CD4-positive, alpha-beta T cell (primary cell): ENCODE measurements around the gene ZDHHC12. TPM values are rescaled to one million over a fixed set of nuclear protein-coding genes. Genes with fewer than 3 reads are reported as not detected.

Source experiments
- ATAC-seq: fragments of 200-7000 bp; cut with Tn5 transposase; one replicate; pipeline ENCODE4 v1.10.0; 2022; ENCODE audit warnings: mild to moderate bottlenecking; ENCODE audit not compliant: poor library complexity
- CTCF ChIA-PET: fragments of 350-600 bp; sonication (Branson Sonifier 250); formaldehyde crosslinking; loops from one replicate; lab custom pipeline; 2021; ENCODE audit warnings: antibody characterized with exemption, inconsistent platforms; lab: Charles Lee
- POLR2A ChIA-PET: fragments of 350-600 bp; sonication (Branson Sonifier 250); formaldehyde crosslinking; loops from one replicate; lab custom pipeline; 2021; ENCODE audit warnings: antibody characterized with exemption, inconsistent platforms; lab: Charles Lee
- DNase-seq, 14 experiments: peaks; one replicate each; pipeline ENCODE4 v3.0.0-alpha.2; 2013 to 2020; ENCODE audit warnings: mixed read lengths in 2 of 14
- H3K27ac ChIP-seq, 2 donors: one replicate each; pipeline versions ENCODE4 v1.5.1 to v1.7.0; 2013; ENCODE audit warnings: low read length in 2 of 2, low read depth in 1 of 2, mild to moderate bottlenecking in 1 of 2
- H3K27me3 ChIP-seq, 2 experiments: 1 replicate in 1 of 2; 2 replicates in 1 of 2; pipeline versions ENCODE4 v1.6.1 to v1.7.0; 2013; ENCODE audit warnings: low read length in 2 of 2, control low read depth in 1 of 2, mild to moderate bottlenecking in 1 of 2, moderate library complexity in 1 of 2; ENCODE audit not compliant: insufficient read depth in 2 of 2, control insufficient read depth in 1 of 2
- H3K36me3 ChIP-seq: one replicate; pipeline ENCODE4 v1.6.1; 2013; ENCODE audit warnings: low read length, control low read depth; ENCODE audit not compliant: insufficient read depth
- H3K4me1 ChIP-seq: one replicate; pipeline ENCODE4 v1.6.1; 2013; ENCODE audit warnings: low read length, control low read depth; ENCODE audit not compliant: insufficient read depth
- H3K4me3 ChIP-seq: one replicate; pipeline ENCODE4 v1.5.1; 2013; ENCODE audit warnings: mild to moderate bottlenecking, low read length, moderate library complexity
- H3K9me3 ChIP-seq, 2 experiments: 1 replicate in 1 of 2; 2 replicates in 1 of 2; pipeline versions ENCODE4 v1.6.1 to v1.7.0; 2013; ENCODE audit warnings: low read length in 2 of 2, mild to moderate bottlenecking in 2 of 2, control low read depth in 1 of 2, moderate library complexity in 1 of 2; ENCODE audit not compliant: control insufficient read depth in 1 of 2, insufficient read depth in 1 of 2
- H3K27ac Mint-ChIP-seq: one replicate; pipeline ENCODE4 v1.8.0; 2020; ENCODE audit warnings: mixed read lengths
- H3K27me3 Mint-ChIP-seq: one replicate; pipeline ENCODE4 v1.8.0; 2021; ENCODE audit warnings: mixed read lengths
- H3K36me3 Mint-ChIP-seq: one replicate; pipeline ENCODE4 v1.8.0; 2021; ENCODE audit warnings: low read depth, mixed read lengths
- H3K4me1 Mint-ChIP-seq: one replicate; pipeline ENCODE4 v1.8.0; 2021; ENCODE audit warnings: low read depth, mixed read lengths
- H3K4me3 Mint-ChIP-seq: one replicate; pipeline ENCODE4 v1.8.0; 2020; ENCODE audit warnings: mild to moderate bottlenecking, mixed read lengths
- H3K9me3 Mint-ChIP-seq: one replicate; pipeline ENCODE4 v1.8.0; 2020; ENCODE audit warnings: mixed read lengths
- CTCF ChIP-seq: fragments of 200-600 bp; IDR thresholded peaks from one replicate; pipeline ENCODE4 v1.8.0; 2022; ENCODE audit warnings: antibody characterized with exemption, mild to moderate bottlenecking
- intact Hi-C, 2 experiments: fragments of 100-400 bp; cut with DNase I in 1 of 2; cut with micrococcal nuclease in 1 of 2; formaldehyde crosslinking; loops; one replicate each; pipeline versions ENCODE4 v1.15.1 to v1.9.0; 2023 to 2025; cut with DNase I, micrococcal nuclease
- total RNA-seq, 174 experiments: library from RNA in 2 of 174; stranded (reverse) in 2 of 174; gene quantifications; one replicate each; pipeline ENCODE4 v1.2.3 and lab custom pipeline; 2021 to 2026

Gene ZDHHC12
- total RNA-seq, 2 experiments from 2014 or later, result 22.0 to 23.7 TPM

DNA sequence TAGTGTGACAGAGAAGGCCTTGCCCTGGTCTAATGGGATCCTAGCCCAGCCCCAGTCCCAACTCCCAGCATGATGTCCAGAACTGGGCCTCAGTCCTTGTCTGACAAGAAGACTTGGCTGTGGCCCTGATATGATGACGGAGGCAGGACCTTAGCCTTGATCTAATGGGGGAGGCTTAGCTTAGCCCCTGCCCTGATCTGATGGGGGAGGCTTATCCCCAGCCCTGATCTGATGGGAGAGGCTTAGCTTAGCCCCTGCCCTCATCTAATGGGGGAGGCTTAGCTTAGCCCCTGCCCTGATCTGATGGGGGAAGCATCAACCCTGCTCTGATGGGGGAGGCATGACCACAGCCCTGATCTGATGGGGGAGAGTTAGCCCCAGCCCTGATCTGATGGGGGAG, 17.9 kb downstream of the ZDHHC12 start:
- Mint-ChIP-seq H3K9me3 (no peaks in the 10 kb centered on the region), H3K27ac (no peak overlapping the region), H3K4me1 (peaks cover 11% of the 10 kb centered on the region), H3K36me3 (no peaks in the 10 kb centered on the region), H3K4me3 (no peak overlapping the region), H3K27me3 (no peaks in the 10 kb centered on the region)
- TF ChIP-seq CTCF, result no peak
- intact Hi-C loops, result no loop called here
- no peaks in the 10 kb centered on the region for H3K27me3 ChIP-seq
- ChIA-PET CTCF (interaction anchor here (0.5 kb wide), 2 partner anchors 159 to 258 kb away, joined by 3 read pairs; no protein-coding TSS in a partner anchor), POLR2A (no interaction called here)
- no peak overlapping the region for H3K27ac ChIP-seq
- H3K4me3 ChIP-seq, result no peak overlapping the region
- H3K36me3 ChIP-seq, result no peaks in the 10 kb centered on the region
- H3K4me1 ChIP-seq, result peaks cover 20% of the 10 kb centered on the region
- peak in 1 of 14 experiments; percentile 11 for DNase-seq
- ATAC-seq, result no peak
- peaks cover 0 to 3% of the 10 kb centered on the region in 2 experiments for H3K9me3 ChIP-seq

GRCh38 chr9:128705051-128705965, 18.6 kb downstream of the ZDHHC12 start:
- Histone ChIP-seq H3K4me1 (peaks cover 20% of the 10 kb centered on the region), H3K27ac (no peak overlapping the region), H3K9me3 (peaks cover 0 to 3% of the 10 kb centered on the region in 2 experiments), H3K4me3 (no peak overlapping the region), H3K27me3 (no peaks in the 10 kb centered on the region), H3K36me3 (no peaks in the 10 kb centered on the region)
- no peaks in the 10 kb centered on the region for H3K36me3 Mint-ChIP-seq
- intact Hi-C loops, result no loop called here
- H3K27ac Mint-ChIP-seq, result no peak overlapping the region
- no peak for TF ChIP-seq CTCF
- H3K4me1 Mint-ChIP-seq, result peaks cover 11% of the 10 kb centered on the region
- no peaks in the 10 kb centered on the region for H3K27me3 Mint-ChIP-seq
- no peak for ATAC-seq
- no peaks in the 10 kb centered on the region for H3K9me3 Mint-ChIP-seq
- CTCF ChIA-PET, result interaction anchor here (0.5 to 1.3 kb wide), 2 partner anchors 113 to 259 kb away, joined by 3 to 4 read pairs; partner anchors contain the start of gene ENDOG
- POLR2A ChIA-PET, result no interaction called here
- peak in 1 of 14 experiments; percentile 21 for DNase-seq
- H3K4me3 Mint-ChIP-seq, result no peak overlapping the region

DNA sequence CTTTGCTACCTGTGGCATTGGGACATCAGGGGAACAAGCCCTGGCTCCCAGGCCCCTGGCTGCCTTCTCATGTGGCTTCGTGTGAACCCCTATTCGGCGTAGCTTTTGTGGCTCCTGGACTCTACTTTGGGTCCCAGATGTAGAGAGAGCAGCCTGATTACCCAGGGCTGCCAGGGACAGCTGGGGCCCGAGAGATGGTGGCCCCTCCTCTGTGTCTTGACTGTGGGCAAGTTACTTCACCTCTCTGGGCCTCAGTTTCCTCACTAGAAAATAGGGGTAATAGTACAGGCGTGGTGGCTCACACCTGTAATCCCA, 19.6 kb downstream of the ZDHHC12 start:
- POLR2A ChIA-PET, result interaction anchor here (1.0 kb wide), 1 partner anchor 20 kb away, joined by 5 read pairs; the partner anchor contains the start of gene ZDHHC12
- CTCF ChIA-PET, result interaction anchor here (0.8 to 1.3 kb wide), 2 partner anchors 21 to 114 kb away, joined by 3 to 4 read pairs; partner anchors contain the start of gene ENDOG
- intact Hi-C loops, result loop anchor here (5.0 kb wide), 3 partner anchors 47 to 83 kb away; partner anchors contain the start of genes DYNC2I2 (in 1 of the 2), TBC1D13 (in 1 of the 2) and ZER1 (in 1 of the 2)
- ATAC-seq (no peak), DNase-seq (no peak)
- Mint-ChIP-seq H3K27me3 (no peaks in the 10 kb centered on the region), H3K27ac (no peak overlapping the region), H3K36me3 (no peaks in the 10 kb centered on the region), H3K4me1 (peaks cover 11% of the 10 kb centered on the region), H3K9me3 (no peaks in the 10 kb centered on the region), H3K4me3 (peak overlapping the region; percentile 78)
- Histone ChIP-seq H3K9me3 (peaks cover 0 to 3% of the 10 kb centered on the region in 2 experiments), H3K4me3 (no peak overlapping the region), H3K4me1 (peaks cover 20% of the 10 kb centered on the region), H3K27me3 (no peaks in the 10 kb centered on the region), H3K27ac (no peak overlapping the region), H3K36me3 (no peaks in the 10 kb centered on the region)
- TF ChIP-seq CTCF, result no peak
